Neural cell (in vitro differentiated cells): ENCODE results near the gene RBFA. TPM values are rescaled to one million over a fixed set of nuclear protein-coding genes. Genes with fewer than 3 reads are reported as not detected.

Source experiments
- H2AFZ ChIP-seq: fragments of 200-600, 300-800 bp; sonication (generic), shearing (Covaris generic); 2 replicates; pipeline ENCODE4 v1.6.0; 2014; ENCODE audit warnings: low read depth, mild to moderate bottlenecking, antibody characterized with exemption, low read length, moderate library complexity
- H3F3A ChIP-seq: fragments of 200-600 bp; shearing (Covaris generic); 2 replicates; pipeline ENCODE4 v1.6.1; 2016; ENCODE audit warnings: mild to moderate bottlenecking, moderate library complexity, mixed read lengths, antibody characterized with exemption, low read length; ENCODE audit not compliant: insufficient read depth, poor library complexity, severe bottlenecking
- H3K27ac ChIP-seq: fragments of 200-600, 300-800 bp; sonication (generic), shearing (Covaris generic); 2 replicates; pipeline ENCODE4 v1.5.1; 2014; ENCODE audit warnings: mild to moderate bottlenecking, low read length, moderate library complexity
- H3K27me3 ChIP-seq: fragments of 300-800, 200-600 bp; sonication (generic), shearing (Covaris generic); 2 replicates; pipeline ENCODE4 v1.6.0; 2014; ENCODE audit warnings: mild to moderate bottlenecking, low read depth, low read length, moderate library complexity; ENCODE audit not compliant: insufficient read depth
- H3K36me3 ChIP-seq: fragments of 300-800, 200-600 bp; sonication (generic), shearing (Covaris generic); 2 replicates; pipeline ENCODE4 v1.5.1; 2014; ENCODE audit warnings: mild to moderate bottlenecking, antibody characterized with exemption, low read length, moderate library complexity; ENCODE audit not compliant: insufficient read depth
- H3K4me2 ChIP-seq: fragments of 300-800, 200-600 bp; sonication (generic), shearing (Covaris generic); 2 replicates; pipeline ENCODE4 v1.6.0; 2014; ENCODE audit warnings: mild to moderate bottlenecking, low read length
- H3K4me3 ChIP-seq: fragments of 300-800, 200-600 bp; sonication (generic), shearing (Covaris generic); 2 replicates; pipeline ENCODE4 v1.5.1; 2014; ENCODE audit warnings: mild to moderate bottlenecking, low read length, moderate library complexity
- H3K79me2 ChIP-seq: fragments of 200-600 bp; shearing (Covaris generic); replicated peaks from 2 replicates; pipeline ENCODE4 v1.6.0; 2014; ENCODE audit warnings: mild to moderate bottlenecking, low read length, moderate library complexity; ENCODE audit not compliant: insufficient read depth
- H3K9ac ChIP-seq: fragments of 300-800, 200-600 bp; sonication (generic), shearing (Covaris generic); 2 replicates; pipeline ENCODE4 v1.6.1; 2016; ENCODE audit warnings: mild to moderate bottlenecking, low read length, mixed read lengths
- H3K9me2 ChIP-seq: fragments of 200-600 bp; shearing (Covaris generic); 2 replicates; pipeline ENCODE4 v1.6.1; 2016; ENCODE audit warnings: mild to moderate bottlenecking, low read length, mixed read lengths; ENCODE audit not compliant: insufficient read depth
- H3K9me3 ChIP-seq: fragments of 200-600, 300-800 bp; sonication (generic), shearing (Covaris generic); 2 replicates; pipeline ENCODE4 v1.6.1; 2016; ENCODE audit warnings: mild to moderate bottlenecking, mixed run types, low read length, moderate library complexity, mixed read lengths
- H4K20me1 ChIP-seq: fragments of 200-600 bp; shearing (Covaris generic); 2 replicates; pipeline ENCODE4 v1.6.1; 2016; ENCODE audit warnings: mild to moderate bottlenecking, mixed run types; ENCODE audit not compliant: insufficient read depth
- CTCF ChIP-seq: fragments of 450-650 bp; IDR thresholded peaks from 2 replicates; pipeline ENCODE4 v1.5.1; 2014; ENCODE audit warnings: antibody characterized with exemption, mild to moderate bottlenecking, moderate library complexity; ENCODE audit not compliant: poor library complexity, severe bottlenecking
- EP300 ChIP-seq: fragments of 450-650 bp; conservative IDR thresholded peaks from 2 replicates; pipeline ENCODE4 v1.6.1; 2014; ENCODE audit warnings: antibody characterized with exemption, mild to moderate bottlenecking, moderate library complexity; ENCODE audit not compliant: poor library complexity, severe bottlenecking
- EZH2 ChIP-seq: fragments of 200-600, 300-800 bp; shearing (Covaris generic), sonication (generic); IDR thresholded peaks from 2 replicates; pipeline ENCODE4 v1.6.1; 2014; ENCODE audit warnings: antibody characterized with exemption, low read length, borderline replicate concordance, mild to moderate bottlenecking; ENCODE audit not compliant: insufficient read depth, poor library complexity, severe bottlenecking
- MXI1 ChIP-seq: fragments of 450-650 bp; conservative IDR thresholded peaks from 2 replicates; pipeline ENCODE4 v1.6.1; 2014; ENCODE audit warnings: antibody characterized with exemption, mild to moderate bottlenecking; ENCODE audit not compliant: poor library complexity, severe bottlenecking
- POLR2AphosphoS5 ChIP-seq: IDR thresholded peaks from 2 replicates; pipeline ENCODE4 v1.6.1; 2012
- RAD21 ChIP-seq: fragments of 450-650 bp; conservative IDR thresholded peaks from 2 replicates; pipeline ENCODE4 v1.6.1; 2014; ENCODE audit warnings: antibody characterized with exemption, mild to moderate bottlenecking, moderate library complexity
- REST ChIP-seq: IDR thresholded peaks from 2 replicates; pipeline ENCODE4 v1.6.1; 2012; ENCODE audit warnings: borderline replicate concordance
- SMC3 ChIP-seq: fragments of 450-650 bp; conservative IDR thresholded peaks from 2 replicates; pipeline ENCODE4 v1.6.1; 2014; ENCODE audit warnings: antibody characterized with exemption, mild to moderate bottlenecking, moderate library complexity; ENCODE audit not compliant: poor library complexity
- TAF1 ChIP-seq: IDR thresholded peaks from 2 replicates; pipeline ENCODE4 v1.6.1; 2012; ENCODE audit warnings: low read depth
- polyA plus RNA-seq: library from polyadenylated mRNA; depleted of rRNA; stranded (reverse); fragments of >200 nt; gene quantifications from 2 replicates; pipeline ENCODE4 v1.2.3, GENCODE V29; 2014

The RBFA gene
- polyA plus RNA-seq, 1 donor from 2014 or later: 78.1 TPM

- TF ChIP-seq MXI1: no peak
These were observed 12.8 kb downstream of the RBFA start (continued) for GRCh38 chr18:80046961-80047541.

GRCh38 chr18:80050797-80051196 is 16.6 kb downstream of the RBFA start:
- H3K79me2 ChIP-seq: no peaks in the 10 kb centered on the region
- no peaks in the 10 kb centered on the region for H3F3A ChIP-seq
- no peak overlapping the region for H3K4me3 ChIP-seq
- H3K9me2 ChIP-seq: no peaks in the 10 kb centered on the region
- no peak overlapping the region for H3K27ac ChIP-seq
- H3K9ac ChIP-seq: no peak overlapping the region
- TF ChIP-seq MXI1 (no peak), EP300 (no peak), SMC3 (no peak), TAF1 (no peak), RAD21 (no peak), POLR2AphosphoS5 (no peak), CTCF (no peak), REST (no peak), EZH2 (no peak)
- H3K4me2 ChIP-seq: no peak overlapping the region
- H3K36me3 ChIP-seq: peaks cover 11% of the 10 kb centered on the region
- no peaks in the 10 kb centered on the region for H4K20me1 ChIP-seq
- no peaks in the 10 kb centered on the region for H3K27me3 ChIP-seq
- H3K9me3 ChIP-seq: peaks cover 14% of the 10 kb centered on the region
- H2AFZ ChIP-seq: no peak overlapping the region

GRCh38 chr18:80056095-80056494 is 21.9 kb downstream of the RBFA start:
- H3K27ac ChIP-seq: no peak overlapping the region
- H3K9me2 ChIP-seq: no peaks in the 10 kb centered on the region
- H3K27me3 ChIP-seq: no peaks in the 10 kb centered on the region
- no peaks in the 10 kb centered on the region for H4K20me1 ChIP-seq
- no peaks in the 10 kb centered on the region for H3F3A ChIP-seq
- H3K9me3 ChIP-seq: peaks cover 10% of the 10 kb centered on the region
- TF ChIP-seq RAD21 (no peak), CTCF (no peak), TAF1 (no peak), EZH2 (no peak), REST (no peak), MXI1 (no peak), SMC3 (no peak)
- H3K4me2 ChIP-seq: no peak overlapping the region
- no peak overlapping the region for H3K4me3 ChIP-seq
- peaks cover 5% of the 10 kb centered on the region for H3K36me3 ChIP-seq
- H3K9ac ChIP-seq: no peak overlapping the region
- no peak overlapping the region for H2AFZ ChIP-seq
- no peaks in the 10 kb centered on the region for H3K79me2 ChIP-seq
